Activated T-cell treated with anti-CD3 and anti-CD28 coated beads for 48 hours (primary cell): Measurements from ENCODE around the gene UTP3.
A peak's percentile ranks its signal among the peaks of the same experiment; 100 is the strongest.
"Not testable (repeated sequence)": the region's sequence is repeated elsewhere in the genome, so short reads cannot be mapped to it uniquely, and the experiment has no call there.

Experiments used
- DNase-seq: peaks from one replicate; pipeline ENCODE4 v3.0.0-alpha.2; 2020; ENCODE audit warnings: low read depth

UTP3 gene

GRCh38 chr4:70687392-70687791 lies 940 bp upstream of the UTP3 start:
- no peak for DNase-seq

GRCh38 chr4:70688795-70689231 lies 481 bp downstream of the UTP3 start:
- DNase-seq = no peak

GRCh38 chr4:70691661-70692060 lies 3.3 kb downstream of the UTP3 start:
- DNase-seq = no peak

- DNase-seq = not testable (repeated sequence)
These were observed 6.3 kb downstream of the UTP3 start for GRCh38 chr4:70694633-70695032.

GRCh38 chr4:70698435-70698834 lies 10.1 kb downstream of the UTP3 start:
- not testable (repeated sequence) for DNase-seq

GRCh38 chr4:70700712-70701111 lies 12.4 kb downstream of the UTP3 start:
- no peak for DNase-seq

- no peak for DNase-seq
These were observed 12.9 kb downstream of the UTP3 start for GRCh38 chr4:70701271-70701670.

GRCh38 chr4:70702592-70702991 lies 14.3 kb downstream of the UTP3 start:
- not testable (repeated sequence) for DNase-seq

- no peak for DNase-seq
These were observed 15.4 kb downstream of the UTP3 start for GRCh38 chr4:70703619-70704214.

- DNase-seq = peak; percentile 37
These were observed 16.0 kb downstream of the UTP3 start for GRCh38 chr4:70704215-70704930.

GRCh38 chr4:70704931-70705182 lies 16.5 kb downstream of the UTP3 start:
- DNase-seq = no peak

GRCh38 chr4:70705183-70706043 lies 17.1 kb downstream of the UTP3 start:
- DNase-seq = peak; percentile 73

- DNase-seq = no peak
These were observed 17.7 kb downstream of the UTP3 start for GRCh38 chr4:70706044-70706461.

- DNase-seq = no peak
These were observed 18.2 kb downstream of the UTP3 start for GRCh38 chr4:70706516-70706915.

GRCh38 chr4:70709611-70710205 lies 21.4 kb downstream of the UTP3 start:
- DNase-seq = no peak

- no peak for DNase-seq
These were observed 23.3 kb downstream of the UTP3 start for GRCh38 chr4:70711599-70711998.

- no peak for DNase-seq
These were observed 23.8 kb downstream of the UTP3 start for GRCh38 chr4:70712150-70712549.

GRCh38 chr4:70712604-70713452 lies 24.5 kb downstream of the UTP3 start:
- no peak for DNase-seq

GRCh38 chr4:70713453-70714078 lies 25.2 kb downstream of the UTP3 start:
- DNase-seq = no peak

- no peak for DNase-seq
These were observed 26.0 kb downstream of the UTP3 start for GRCh38 chr4:70714079-70714887.
